Measurements from ENCODE around the gene LRRC26. TPM values are rescaled to one million over a fixed set of nuclear protein-coding genes. Genes with fewer than 3 reads are reported as not detected.

LRRC26 gene
- polyA plus RNA-seq, 4 donors, result 0.67 to 13.0 (median 1.4) TPM

DNA sequence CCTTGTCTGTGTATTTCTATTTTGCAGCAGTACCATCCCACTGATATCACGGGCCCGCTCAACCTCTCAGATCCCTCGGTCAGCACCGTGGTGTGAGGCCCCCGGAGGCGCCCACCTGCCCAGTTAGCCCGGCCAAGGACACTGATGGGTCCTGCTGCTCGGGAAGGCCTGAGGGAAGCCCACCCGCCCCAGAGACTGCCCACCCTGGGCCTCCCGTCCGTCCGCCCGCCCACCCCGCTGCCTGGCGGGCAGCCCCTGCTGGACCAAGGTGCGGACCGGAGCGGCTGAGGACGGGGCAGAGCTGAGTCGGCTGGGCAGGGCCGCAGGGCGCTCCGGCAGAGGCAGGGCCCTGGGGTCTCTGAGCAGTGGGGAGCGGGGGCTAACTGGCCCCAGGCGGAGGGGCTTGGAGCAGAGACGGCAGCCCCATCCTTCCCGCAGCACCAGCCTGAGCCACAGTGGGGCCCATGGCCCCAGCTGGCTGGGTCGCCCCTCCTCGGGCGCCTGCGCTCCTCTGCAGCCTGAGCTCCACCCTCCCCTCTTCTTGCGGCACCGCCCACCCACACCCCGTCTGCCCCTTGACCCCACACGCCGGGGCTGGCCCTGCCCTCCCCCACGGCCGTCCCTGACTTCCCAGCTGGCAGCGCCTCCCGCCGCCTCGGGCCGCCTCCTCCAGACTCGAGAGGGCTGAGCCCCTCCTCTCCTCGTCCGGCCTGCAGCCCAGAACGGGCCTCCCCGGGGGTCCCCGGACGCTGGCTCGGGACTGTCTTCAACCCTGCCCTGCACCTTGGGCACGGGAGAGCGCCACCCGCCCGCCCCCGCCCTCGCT lies 1.9 kb downstream of the LRRC26 start:
- Histone ChIP-seq H3K36me3 (ENCODE audit: control insufficient read depth in 3 of 3, insufficient read depth in 2 of 3, low read depth in 1 of 3, low read length in 3 of 3) (no peaks in the 10 kb centered on the region), H3K27ac (ENCODE audit: low read depth in 1 of 3, low read length in 2 of 3) (no peak overlapping the region), H3K4me3 (ENCODE audit: low read depth in 1 of 3, low read length in 3 of 3) (peak overlapping the region in 1 of 3 donors; percentile 48), H3K9me3 (ENCODE audit: control insufficient read depth in 2 of 2, insufficient read depth in 1 of 2, low read depth in 1 of 2, low read length in 1 of 2) (no peaks in the 10 kb centered on the region), H3K4me1 (ENCODE audit: control insufficient read depth in 3 of 3, insufficient read depth in 2 of 3, low read depth in 1 of 3, low read length in 2 of 3) (peaks cover 0 to 8% (median 5%) of the 10 kb centered on the region in 3 donors), H3K27me3 (ENCODE audit: control insufficient read depth in 3 of 3, insufficient read depth in 3 of 3, low read length in 3 of 3) (peaks cover 6 to 83% (median 24%) of the 10 kb centered on the region in 3 donors)
- WGBS, 3 donors, result 2 to 6% (median 4%) methylated on average over 38 to 57 of the region's 57 CpGs
- FAIRE-seq (no peak), DNase-seq (peak; percentile 76 to 78)

DNA sequence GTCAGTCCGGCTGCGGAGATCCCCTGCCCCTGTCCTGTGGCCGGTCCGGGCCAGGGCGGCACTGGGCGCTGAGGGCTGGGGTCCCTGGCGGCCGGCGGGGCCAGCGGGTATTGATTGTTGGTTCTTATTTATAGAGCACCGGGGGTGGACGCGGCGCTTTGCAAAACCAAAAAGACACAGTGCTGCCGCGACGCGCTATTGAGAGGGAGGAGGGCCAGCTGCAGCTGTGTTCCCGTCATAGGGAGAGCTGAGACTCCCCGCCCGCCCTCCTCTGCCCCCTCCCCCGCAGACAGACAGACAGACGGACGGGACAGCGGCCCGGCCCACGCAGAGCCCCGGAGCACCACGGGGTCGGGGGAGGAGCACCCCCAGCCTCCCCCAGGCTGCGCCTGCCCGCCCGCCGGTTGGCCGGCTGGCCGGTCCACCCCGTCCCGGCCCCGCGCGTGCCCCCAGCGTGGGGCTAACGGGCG lies 2.5 kb downstream of the LRRC26 start:
- 10 to 22% (median 18%) methylated on average over 34 to 44 of the region's 44 CpGs for WGBS, 3 donors
- Histone ChIP-seq H3K27me3 (ENCODE audit: control insufficient read depth in 3 of 3, insufficient read depth in 3 of 3, low read length in 3 of 3) (peaks cover 6 to 86% (median 28%) of the 10 kb centered on the region in 3 donors), H3K9me3 (ENCODE audit: control insufficient read depth in 2 of 2, insufficient read depth in 1 of 2, low read depth in 1 of 2, low read length in 1 of 2) (no peaks in the 10 kb centered on the region), H3K4me3 (ENCODE audit: low read depth in 1 of 3, low read length in 3 of 3) (peak overlapping the region in 1 of 3 donors; percentile 48), H3K4me1 (ENCODE audit: control insufficient read depth in 3 of 3, insufficient read depth in 2 of 3, low read depth in 1 of 3, low read length in 2 of 3) (peaks cover 0 to 8% (median 5%) of the 10 kb centered on the region in 3 donors), H3K27ac (ENCODE audit: low read depth in 1 of 3, low read length in 2 of 3) (no peak overlapping the region), H3K36me3 (ENCODE audit: control insufficient read depth in 3 of 3, insufficient read depth in 2 of 3, low read depth in 1 of 3, low read length in 3 of 3) (no peaks in the 10 kb centered on the region)
- FAIRE-seq (no peak), DNase-seq (no peak)

DNA sequence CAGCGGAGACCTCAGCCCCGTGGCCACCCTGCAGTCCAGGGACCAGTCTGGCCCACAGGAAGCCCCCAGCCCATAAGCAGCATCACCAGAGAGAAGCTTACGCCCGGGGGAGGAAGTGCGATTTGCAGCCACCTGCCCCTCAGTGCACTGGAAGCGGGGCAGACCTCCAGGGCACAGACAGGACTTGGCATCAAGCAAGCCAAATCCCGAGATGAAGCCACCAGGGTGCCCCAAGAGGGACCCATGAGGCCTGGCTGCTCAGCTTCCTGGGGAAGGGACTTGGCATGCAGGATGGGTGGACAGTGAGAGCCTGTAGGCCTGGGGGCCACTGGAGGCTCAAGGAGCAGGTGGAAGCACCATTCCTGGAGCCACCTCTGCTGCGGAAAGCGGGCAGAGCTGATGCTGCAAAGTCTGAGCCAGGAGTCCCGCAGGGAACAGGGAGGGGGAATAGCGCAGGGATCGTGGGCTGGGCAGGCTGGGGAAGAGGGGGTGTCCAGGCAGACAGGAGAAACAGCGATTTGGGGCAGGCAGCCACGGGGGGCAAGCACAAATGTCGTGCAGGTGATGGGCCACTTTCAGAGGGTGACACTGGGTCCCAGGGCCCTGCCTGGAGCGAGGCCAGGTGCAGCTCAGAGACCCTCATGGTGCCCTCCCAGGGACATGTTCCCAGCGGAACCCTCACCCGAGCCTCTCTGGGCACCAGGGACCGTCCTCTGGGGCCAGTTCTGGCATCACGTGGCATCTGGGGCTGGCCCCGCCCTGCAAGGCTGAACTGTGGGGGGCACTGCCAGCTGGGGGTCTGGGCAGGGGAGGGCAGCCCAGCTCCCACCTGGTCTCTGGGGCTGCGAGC lies 3.2 kb downstream of the LRRC26 start:
- Histone ChIP-seq H3K27ac (ENCODE audit: low read depth in 1 of 3, low read length in 2 of 3) (no peak overlapping the region), H3K4me1 (ENCODE audit: control insufficient read depth in 3 of 3, insufficient read depth in 2 of 3, low read depth in 1 of 3, low read length in 2 of 3) (peaks cover 0 to 8% (median 5%) of the 10 kb centered on the region in 3 donors), H3K27me3 (ENCODE audit: control insufficient read depth in 3 of 3, insufficient read depth in 3 of 3, low read length in 3 of 3) (peaks cover 6 to 87% (median 31%) of the 10 kb centered on the region in 3 donors), H3K36me3 (ENCODE audit: control insufficient read depth in 3 of 3, insufficient read depth in 2 of 3, low read depth in 1 of 3, low read length in 3 of 3) (no peaks in the 10 kb centered on the region), H3K4me3 (ENCODE audit: low read depth in 1 of 3, low read length in 3 of 3) (no peak overlapping the region), H3K9me3 (ENCODE audit: control insufficient read depth in 2 of 2, insufficient read depth in 1 of 2, low read depth in 1 of 2, low read length in 1 of 2) (no peaks in the 10 kb centered on the region)
- 59 to 71% (median 68%) methylated on average over 20 to 22 of the region's 22 CpGs for WGBS, 3 donors
- no peak for DNase-seq
- no peak for FAIRE-seq

GRCh38 chr9:137165250-137165836 lies 4.5 kb downstream of the LRRC26 start:
- 85 to 88% (median 86%) methylated on average over 32 of the region's 32 CpGs for WGBS, 3 donors
- Histone ChIP-seq H3K36me3 (ENCODE audit: control insufficient read depth in 3 of 3, insufficient read depth in 2 of 3, low read depth in 1 of 3, low read length in 3 of 3) (no peaks in the 10 kb centered on the region), H3K4me1 (ENCODE audit: control insufficient read depth in 3 of 3, insufficient read depth in 2 of 3, low read depth in 1 of 3, low read length in 2 of 3) (peaks cover 0 to 8% (median 5%) of the 10 kb centered on the region in 3 donors)

DNA sequence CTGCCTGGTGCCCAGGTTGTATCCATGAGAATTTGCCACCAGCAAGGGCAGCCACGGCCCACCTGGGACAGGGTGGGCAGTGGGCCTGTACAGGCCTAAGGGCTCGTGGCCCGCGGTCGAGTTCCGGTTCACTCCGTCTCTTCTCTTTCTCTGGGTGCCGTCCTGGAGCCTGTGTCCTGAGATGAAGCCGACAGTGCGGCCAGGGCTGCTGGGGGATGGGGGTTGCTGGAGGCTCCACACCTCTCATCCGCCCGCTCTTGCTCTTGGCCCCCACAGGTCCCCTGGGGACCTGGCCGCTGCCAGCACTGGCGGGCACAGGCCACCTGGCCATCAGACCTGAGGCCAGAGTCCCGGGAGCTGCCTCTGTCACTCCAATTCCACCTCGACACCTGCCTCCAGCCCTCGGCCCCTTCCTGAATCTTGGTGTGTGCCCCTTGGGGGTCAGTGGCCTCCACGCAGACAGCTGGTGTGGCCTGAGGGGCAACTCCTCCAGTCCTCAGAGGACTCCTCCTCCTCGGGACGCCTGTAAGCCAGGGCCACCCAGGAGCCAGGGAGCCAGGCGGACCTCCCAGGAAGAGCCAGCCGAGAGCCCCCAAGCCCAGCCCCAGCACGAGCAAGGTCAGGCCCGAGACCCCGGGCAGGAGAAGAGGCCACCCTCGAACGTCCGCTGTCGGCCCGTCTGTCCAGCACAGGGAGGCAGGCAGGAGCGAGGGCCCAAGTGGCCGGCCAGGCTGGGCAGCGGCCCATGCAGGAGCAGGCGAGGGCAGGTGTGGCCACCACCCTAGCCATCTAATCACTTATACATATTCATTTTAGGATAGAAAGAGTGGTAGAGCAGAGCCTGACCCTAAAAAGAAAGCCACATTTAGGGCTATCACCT lies 5.2 kb downstream of the LRRC26 start:
- 78 to 87% (median 86%) methylated on average over 33 to 34 of the region's 34 CpGs for WGBS, 3 donors
- H3K27me3 ChIP-seq (ENCODE audit: control insufficient read depth in 3 of 3, insufficient read depth in 3 of 3, low read length in 3 of 3), result peaks cover 6 to 88% (median 26%) of the 10 kb centered on the region in 3 donors

More at GRCh38 chr9:137165250-137165836, 4.5 kb downstream of the LRRC26 start:
- no peak overlapping the region for H3K27ac ChIP-seq (ENCODE audit: low read depth in 1 of 3, low read length in 2 of 3)
- peaks cover 6 to 86% (median 28%) of the 10 kb centered on the region in 3 donors for H3K27me3 ChIP-seq (ENCODE audit: control insufficient read depth in 3 of 3, insufficient read depth in 3 of 3, low read length in 3 of 3)
- H3K9me3 ChIP-seq (ENCODE audit: control insufficient read depth in 2 of 2, insufficient read depth in 1 of 2, low read depth in 1 of 2, low read length in 1 of 2), result no peaks in the 10 kb centered on the region
- no peak overlapping the region for H3K4me3 ChIP-seq (ENCODE audit: low read depth in 1 of 3, low read length in 3 of 3)
- DNase-seq (no peak), FAIRE-seq (no peak)

GRCh38 chr9:137163805-137164204 lies 6.0 kb downstream of the LRRC26 start:
- Histone ChIP-seq H3K36me3 (ENCODE audit: control insufficient read depth in 3 of 3, insufficient read depth in 2 of 3, low read depth in 1 of 3, low read length in 3 of 3) (no peaks in the 10 kb centered on the region), H3K9me3 (ENCODE audit: control insufficient read depth in 2 of 2, insufficient read depth in 1 of 2, low read depth in 1 of 2, low read length in 1 of 2) (no peaks in the 10 kb centered on the region), H3K27me3 (ENCODE audit: control insufficient read depth in 3 of 3, insufficient read depth in 3 of 3, low read length in 3 of 3) (peaks cover 0 to 94% (median 30%) of the 10 kb centered on the region in 3 donors), H3K4me1 (ENCODE audit: control insufficient read depth in 3 of 3, insufficient read depth in 2 of 3, low read depth in 1 of 3, low read length in 2 of 3) (peaks cover 0 to 6% (median 0%) of the 10 kb centered on the region in 3 donors), H3K4me3 (ENCODE audit: low read depth in 1 of 3, low read length in 3 of 3) (no peak overlapping the region), H3K27ac (ENCODE audit: low read depth in 1 of 3, low read length in 2 of 3) (no peak overlapping the region)
- whole genome bisulfite sequencing, 3 donors, result 78 to 85% (median 80%) methylated on average over 22 of the region's 22 CpGs
- no peak for FAIRE-seq
- no peak for DNase-seq

More for the DNA sequence above, 5.2 kb downstream of the LRRC26 start:
- no peaks in the 10 kb centered on the region for H3K36me3 ChIP-seq (ENCODE audit: control insufficient read depth in 3 of 3, insufficient read depth in 2 of 3, low read depth in 1 of 3, low read length in 3 of 3)
- no peaks in the 10 kb centered on the region for H3K9me3 ChIP-seq (ENCODE audit: control insufficient read depth in 2 of 2, insufficient read depth in 1 of 2, low read depth in 1 of 2, low read length in 1 of 2)
- no peak overlapping the region for H3K4me3 ChIP-seq (ENCODE audit: low read depth in 1 of 3, low read length in 3 of 3)
- H3K4me1 ChIP-seq (ENCODE audit: control insufficient read depth in 3 of 3, insufficient read depth in 2 of 3, low read depth in 1 of 3, low read length in 2 of 3), result peaks cover 0 to 6% (median under 1%) of the 10 kb centered on the region in 3 donors
- no peak for DNase-seq
- no peak for FAIRE-seq
- H3K27ac ChIP-seq (ENCODE audit: low read depth in 1 of 3, low read length in 2 of 3), result no peak overlapping the region

DNA sequence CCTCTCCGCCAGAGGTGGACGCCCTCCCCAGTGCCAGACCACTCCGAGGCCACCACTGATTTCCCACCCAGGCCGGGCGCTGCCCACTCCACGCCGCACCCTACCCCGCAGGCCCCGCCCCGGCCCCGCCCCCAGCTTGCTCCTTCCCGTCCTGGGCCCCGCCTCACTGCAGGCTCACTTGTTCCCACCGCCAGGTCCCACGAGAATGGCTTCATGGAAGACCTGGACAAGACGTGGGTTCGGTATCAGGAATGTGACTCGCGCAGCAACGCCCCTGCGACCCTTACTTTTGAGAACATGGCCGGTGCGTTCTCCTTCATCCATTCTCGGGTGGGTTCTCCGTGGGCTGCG lies 6.5 kb downstream of the LRRC26 start:
- Histone ChIP-seq H3K4me3 (ENCODE audit: low read depth in 1 of 3, low read length in 3 of 3) (no peak overlapping the region), H3K9me3 (ENCODE audit: control insufficient read depth in 2 of 2, insufficient read depth in 1 of 2, low read depth in 1 of 2, low read length in 1 of 2) (no peaks in the 10 kb centered on the region)
- no peak for DNase-seq

More for the DNA sequence above, 6.5 kb downstream of the LRRC26 start:
- Histone ChIP-seq H3K4me1 (ENCODE audit: control insufficient read depth in 3 of 3, insufficient read depth in 2 of 3, low read depth in 1 of 3, low read length in 2 of 3) (peaks cover 0 to 6% (median 0%) of the 10 kb centered on the region in 3 donors), H3K36me3 (ENCODE audit: control insufficient read depth in 3 of 3, insufficient read depth in 2 of 3, low read depth in 1 of 3, low read length in 3 of 3) (no peaks in the 10 kb centered on the region), H3K27ac (ENCODE audit: low read depth in 1 of 3, low read length in 2 of 3) (no peak overlapping the region), H3K27me3 (ENCODE audit: control insufficient read depth in 3 of 3, insufficient read depth in 3 of 3, low read length in 3 of 3) (peaks cover 0 to 95% (median 30%) of the 10 kb centered on the region in 3 donors)
- FAIRE-seq, result no peak
- whole genome bisulfite sequencing, 3 donors, result 32 to 49% (median 38%) methylated on average over 19 to 26 of the region's 26 CpGs
